NCI-H526 (cell line): ENCODE data around the gene HYCC2.
A peak's percentile ranks its signal among the peaks of the same experiment; 100 is the strongest.
"Not testable (repeated sequence)": the region's sequence is repeated elsewhere in the genome, so short reads cannot be mapped to it uniquely, and the experiment has no call there.

ENCODE experiments used
- DNase-seq, 2 experiments: peaks; one replicate each; lab custom pipeline; 2025; lab: John Stamatoyannopoulos, UW

HYCC2 gene

GRCh38 chr2:201070948-201071478 lies 458 bp downstream of the HYCC2 start:
- DNase-seq, result peak in 1 of 2 experiments; percentile 38

DNA sequence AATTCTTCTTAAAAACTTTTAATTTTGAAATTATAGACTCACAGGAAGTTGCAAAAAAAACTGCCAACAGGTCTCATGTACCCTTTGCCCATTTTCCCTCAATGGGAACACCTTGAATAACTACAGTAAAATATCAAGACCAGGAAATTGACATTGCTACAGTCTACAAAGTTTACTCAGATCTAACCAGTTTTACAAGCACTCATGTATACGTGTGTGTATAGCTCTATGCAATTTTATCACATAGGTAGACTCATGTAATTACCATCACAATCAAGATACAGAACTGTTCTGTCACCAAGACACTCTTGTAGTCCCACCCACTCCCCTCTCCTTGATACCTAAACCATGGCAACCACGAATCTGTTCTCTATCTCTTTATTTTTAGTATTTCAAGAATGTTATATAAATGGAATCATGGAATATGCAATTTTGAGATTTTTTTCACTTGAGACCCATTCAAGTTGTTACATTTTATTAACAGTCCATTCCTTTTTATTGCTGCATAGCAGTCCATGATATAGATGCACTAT lies 6.6 kb downstream of the HYCC2 start:
- DNase-seq, result no peak

DNA sequence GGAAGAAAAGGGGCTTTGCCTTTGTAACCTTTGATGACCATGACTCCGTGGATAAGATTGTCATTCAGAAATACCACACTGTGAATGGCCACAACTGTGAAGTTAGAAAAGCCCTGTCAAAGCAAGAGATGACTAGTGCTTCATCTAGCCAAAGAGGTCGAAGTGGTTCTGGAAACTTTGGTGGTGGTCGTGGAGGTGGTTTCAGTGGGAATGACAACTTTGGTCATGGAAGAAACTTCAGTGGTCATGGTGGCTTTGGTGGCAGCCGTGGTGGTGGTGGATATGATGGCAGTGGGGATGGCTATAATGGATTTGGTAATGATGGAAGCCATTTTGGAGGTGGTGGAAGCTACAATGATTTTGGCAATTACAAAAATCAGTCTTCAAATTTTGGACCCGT lies 8.0 kb downstream of the HYCC2 start:
- not testable (repeated sequence) for DNase-seq

DNA sequence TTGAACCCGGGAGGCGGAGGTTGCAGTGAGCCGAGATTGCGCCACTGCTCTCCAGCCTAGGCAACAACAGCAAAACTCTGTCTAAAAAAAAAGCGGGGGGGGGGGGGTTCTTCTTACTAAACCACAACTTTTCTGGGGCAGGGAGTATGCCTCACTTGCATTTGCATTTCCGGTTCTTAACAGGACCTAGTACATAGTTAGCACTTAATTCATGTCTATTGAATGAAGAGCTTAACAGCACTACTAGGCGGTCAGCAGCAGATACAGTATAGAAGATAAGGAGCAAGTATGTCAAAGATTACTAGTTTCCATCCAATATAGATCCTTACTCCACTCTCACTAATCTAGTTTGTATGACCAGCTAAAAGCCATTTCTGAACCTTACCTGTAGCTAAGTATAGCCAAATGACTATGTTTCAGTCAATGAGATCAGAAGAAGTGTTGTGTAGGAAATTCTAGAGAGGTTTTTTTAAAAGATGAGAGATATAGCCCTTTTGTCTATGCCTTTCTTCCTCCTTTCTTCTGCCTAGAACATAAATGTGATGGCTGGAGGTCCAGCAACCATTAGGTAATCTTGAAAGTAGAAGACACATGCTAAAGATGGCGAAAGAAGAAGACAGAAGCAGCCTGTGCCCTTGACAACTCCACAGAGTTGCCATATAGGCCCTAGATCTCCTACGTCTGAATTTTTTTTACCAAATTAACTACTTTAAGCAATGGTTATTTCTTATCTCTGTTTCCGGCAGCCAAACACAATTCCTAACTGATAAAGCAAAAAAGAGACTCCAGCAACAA lies 11.3 kb downstream of the HYCC2 start:
- DNase-seq, result no peak

GRCh38 chr2:201058914-201059313 lies 12.6 kb downstream of the HYCC2 start:
- DNase-seq, result no peak

DNA sequence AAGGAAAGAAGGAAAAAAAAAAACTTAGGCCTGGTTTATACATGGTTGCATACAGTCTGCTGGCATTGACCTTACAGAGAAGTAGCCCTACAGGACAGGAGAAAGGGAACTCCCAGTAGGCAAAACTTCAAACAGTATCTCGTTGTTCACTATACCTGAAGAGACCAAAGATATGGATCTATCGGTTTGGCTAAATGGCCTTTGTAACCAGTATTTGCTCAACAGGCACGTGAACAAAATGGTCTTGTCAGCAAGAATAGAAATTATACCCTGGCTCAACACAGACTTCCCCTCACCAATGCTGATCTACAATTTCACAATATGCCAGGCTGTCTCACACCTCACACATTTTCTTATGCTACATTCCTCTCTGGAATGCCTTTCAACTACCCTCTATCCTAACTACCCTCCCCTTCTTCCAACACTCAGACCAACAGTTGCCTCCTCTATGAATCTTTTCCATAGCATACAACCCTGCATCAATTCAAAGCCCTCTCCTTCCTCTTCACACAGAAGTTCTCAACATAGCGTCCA lies 13.7 kb downstream of the HYCC2 start:
- DNase-seq, result no peak

- DNase-seq, result no peak
These were observed 14.4 kb downstream of the HYCC2 start for GRCh38 chr2:201057087-201057521.

DNA sequence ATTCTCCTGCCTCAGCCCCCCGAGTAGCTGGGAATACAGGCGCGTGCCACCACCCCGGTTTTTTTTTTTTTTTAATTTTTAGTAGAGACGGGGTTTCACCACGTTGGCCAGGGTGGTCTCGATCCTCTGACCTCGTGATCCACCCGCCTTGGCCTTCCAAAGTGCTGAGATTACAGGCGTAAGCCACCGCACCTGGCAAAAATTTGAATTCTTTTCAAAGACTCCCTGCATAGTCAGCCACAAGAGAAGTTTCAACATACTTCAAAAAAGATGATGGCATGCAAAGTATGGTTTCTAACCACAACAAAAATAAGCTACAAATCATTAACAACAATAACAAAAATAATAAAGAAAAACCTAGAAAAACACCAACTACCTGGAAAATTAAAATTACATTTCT lies 22.0 kb downstream of the HYCC2 start:
- DNase-seq, result no peak

DNA sequence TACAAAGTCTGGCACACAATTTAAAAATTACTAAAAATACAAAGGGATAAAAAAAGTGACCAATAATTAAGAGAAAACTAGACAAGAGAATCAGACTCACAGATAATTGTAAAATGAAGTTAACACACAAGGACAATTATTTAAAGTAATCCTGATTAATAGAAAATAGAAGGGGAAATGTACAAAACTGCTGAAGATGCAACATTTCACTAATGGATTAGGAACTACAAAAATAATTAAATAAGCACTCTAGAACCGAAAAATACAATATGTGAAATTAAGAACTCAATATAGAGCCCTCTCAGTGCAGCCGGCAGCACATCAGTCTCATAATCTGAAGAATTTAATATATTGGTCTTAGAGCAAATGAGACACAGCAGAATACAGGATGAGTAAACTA lies 24.6 kb downstream of the HYCC2 start:
- no peak for DNase-seq

DNA sequence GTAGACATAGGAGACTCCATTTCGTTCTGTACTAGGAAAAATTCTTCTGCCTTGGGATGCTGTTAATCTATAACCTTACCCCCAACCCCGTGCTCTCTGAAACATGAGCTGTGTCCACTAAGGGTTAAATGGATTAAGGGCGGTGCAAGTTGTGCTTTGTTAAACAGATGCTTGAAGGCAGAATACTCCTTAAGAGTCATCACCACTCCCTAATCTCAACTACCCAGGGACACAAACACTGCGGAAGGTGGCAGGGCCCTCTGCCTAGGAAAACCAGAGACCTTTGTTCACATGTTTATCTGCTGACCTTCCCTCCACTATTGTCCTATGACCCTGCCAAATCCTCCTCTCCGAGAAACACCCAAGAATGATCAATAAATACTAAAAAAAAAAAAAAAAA lies 28.4 kb downstream of the HYCC2 start:
- DNase-seq, result not testable (repeated sequence)

DNA sequence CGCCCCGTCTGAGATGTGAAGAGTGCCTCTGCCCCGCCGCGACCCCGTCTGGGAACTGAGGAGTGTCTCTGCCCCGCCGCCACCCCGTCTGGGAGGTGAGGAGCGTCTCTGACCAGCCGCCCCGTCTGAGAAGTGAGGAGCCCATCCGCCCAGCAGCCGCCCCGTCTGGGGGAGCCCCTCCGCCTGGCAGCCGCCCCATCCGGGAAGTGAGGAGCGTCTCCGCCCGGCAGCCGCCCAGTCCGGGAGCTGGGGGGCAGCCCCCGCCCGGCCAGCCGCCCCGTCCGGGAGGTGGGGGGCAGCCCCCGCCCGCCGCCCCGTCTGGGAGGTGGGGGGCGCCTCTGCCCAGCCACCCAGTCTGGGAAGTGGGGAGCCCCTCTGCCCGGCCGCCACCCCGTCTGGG lies 29.0 kb downstream of the HYCC2 start:
- not testable (repeated sequence) for DNase-seq

DNA sequence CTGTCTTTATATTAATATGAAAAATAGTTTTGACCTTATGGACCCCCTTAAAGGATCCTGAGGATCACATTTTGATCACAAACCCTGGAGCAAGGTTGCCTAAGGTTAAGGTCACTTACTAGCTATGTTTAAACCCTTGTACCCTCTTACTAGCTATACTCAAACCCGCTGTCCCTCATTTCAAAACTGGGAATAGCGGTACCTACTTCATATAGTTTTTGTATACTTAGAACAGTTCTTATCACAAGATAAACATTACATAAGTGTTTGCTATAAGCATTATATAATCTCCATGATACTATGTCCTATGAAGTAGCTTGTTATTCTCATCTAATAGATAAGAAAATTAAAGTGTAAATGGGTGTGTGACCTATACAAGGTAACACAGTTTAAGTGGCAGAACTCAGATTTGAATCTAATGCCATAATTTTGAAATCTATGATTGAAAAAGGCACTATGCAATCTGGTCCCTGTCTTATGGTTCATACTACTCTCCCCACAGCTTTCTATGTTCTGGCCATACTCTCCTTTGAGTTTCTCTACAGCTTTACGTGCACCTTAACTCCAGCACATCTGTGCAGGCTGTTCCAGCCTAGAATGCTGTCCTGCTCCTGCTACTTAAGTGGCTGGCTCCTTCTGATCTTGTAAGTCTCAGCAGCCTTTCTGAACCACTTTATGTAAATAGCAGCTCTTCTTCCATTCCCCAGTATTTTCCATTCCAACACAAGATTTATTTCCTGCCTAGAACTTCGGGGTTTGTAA lies 30.4 kb downstream of the HYCC2 start:
- DNase-seq, result no peak

DNA sequence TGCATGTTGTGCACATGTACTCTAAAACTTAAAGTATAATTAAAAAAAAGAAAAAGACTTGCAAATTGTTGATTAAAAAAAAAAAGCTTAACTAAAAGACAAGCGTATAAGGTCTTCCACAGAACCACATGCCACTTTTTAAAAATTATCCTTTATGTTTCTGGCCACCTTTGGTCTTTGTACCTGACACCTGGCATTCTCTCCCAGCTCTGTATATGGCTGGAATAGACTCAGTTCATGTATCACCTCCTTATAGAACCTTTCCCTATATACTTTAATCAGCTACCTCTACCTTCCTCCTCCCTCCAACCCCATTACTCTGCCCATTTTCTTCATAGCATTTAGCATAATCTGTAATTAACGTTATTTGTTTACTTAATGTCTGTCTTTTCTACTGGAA lies 32.6 kb downstream of the HYCC2 start:
- no peak for DNase-seq

- DNase-seq, result not testable (repeated sequence)
These were observed 33.1 kb downstream of the HYCC2 start for GRCh38 chr2:201038361-201038760.

- not testable (repeated sequence) for DNase-seq
These were observed 37.1 kb downstream of the HYCC2 start for GRCh38 chr2:201034355-201034754.

- DNase-seq, result no peak
These were observed 47.0 kb downstream of the HYCC2 start for GRCh38 chr2:201024518-201024917.

DNA sequence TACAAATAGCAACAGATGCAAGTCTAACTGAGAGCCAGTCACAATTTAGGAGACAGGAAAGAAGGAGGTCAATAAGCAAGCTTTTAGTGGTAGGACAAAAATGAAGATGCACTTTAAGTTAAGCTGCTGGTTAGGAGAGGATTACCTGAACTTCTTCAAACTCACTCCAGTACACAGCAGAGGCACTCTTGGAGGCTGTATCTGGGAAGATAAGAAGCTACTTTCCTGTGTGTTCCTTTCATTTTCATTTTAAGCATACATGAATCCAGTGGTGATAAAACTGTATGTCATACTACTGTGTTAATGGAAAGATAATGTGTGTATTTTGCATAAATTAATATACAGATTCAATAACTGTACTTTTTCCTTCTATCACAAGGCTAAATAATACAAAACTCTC lies 49.6 kb downstream of the HYCC2 start:
- no peak for DNase-seq
